HG03139 (cell line): ENCODE data around the gene C2CD2.

Experiments used
- ATAC-seq: cut with Tn5 transposase; IDR thresholded peaks from one replicate; pipeline ENCODE4 v1.9.1; 2021; ENCODE audit not compliant: unreplicated experiment

The C2CD2 gene

GRCh38 chr21:41848958-41849580, 104.7 kb downstream of the C2CD2 start:
- no peak for ATAC-seq

GRCh38 chr21:41848533-41848932, 105.3 kb downstream of the C2CD2 start:
- ATAC-seq: no peak

GRCh38 chr21:41847066-41847804, 106.6 kb downstream of the C2CD2 start:
- ATAC-seq: no peak

GRCh38 chr21:41846536-41846935, 107.3 kb downstream of the C2CD2 start:
- ATAC-seq: no peak

GRCh38 chr21:41846033-41846317, 107.8 kb downstream of the C2CD2 start:
- ATAC-seq: no peak

GRCh38 chr21:41845310-41846032, 108.3 kb downstream of the C2CD2 start:
- ATAC-seq: no peak

GRCh38 chr21:41843584-41843983, 110.2 kb downstream of the C2CD2 start:
- no peak for ATAC-seq

DNA sequence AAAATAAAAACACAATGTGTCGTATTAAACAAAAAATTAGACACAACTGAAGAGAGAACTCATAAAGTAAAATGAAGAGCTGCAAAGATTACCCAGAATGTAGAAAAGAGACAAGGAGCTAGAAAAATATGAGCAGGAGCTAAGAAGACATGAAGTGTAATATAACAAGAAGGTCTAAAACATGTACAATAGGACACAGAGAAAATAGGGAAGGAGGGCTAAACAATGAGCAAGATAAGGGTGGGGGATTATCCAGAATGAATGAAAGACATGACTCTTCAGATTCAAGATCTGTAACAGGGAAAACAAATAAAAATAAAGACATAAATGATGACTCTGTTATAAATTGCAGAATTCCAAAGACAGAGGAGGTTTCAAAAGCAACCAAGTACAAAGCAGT, 112.9 kb downstream of the C2CD2 start:
- no peak for ATAC-seq

GRCh38 chr21:41839387-41840000, 114.3 kb downstream of the C2CD2 start:
- no peak for ATAC-seq

DNA sequence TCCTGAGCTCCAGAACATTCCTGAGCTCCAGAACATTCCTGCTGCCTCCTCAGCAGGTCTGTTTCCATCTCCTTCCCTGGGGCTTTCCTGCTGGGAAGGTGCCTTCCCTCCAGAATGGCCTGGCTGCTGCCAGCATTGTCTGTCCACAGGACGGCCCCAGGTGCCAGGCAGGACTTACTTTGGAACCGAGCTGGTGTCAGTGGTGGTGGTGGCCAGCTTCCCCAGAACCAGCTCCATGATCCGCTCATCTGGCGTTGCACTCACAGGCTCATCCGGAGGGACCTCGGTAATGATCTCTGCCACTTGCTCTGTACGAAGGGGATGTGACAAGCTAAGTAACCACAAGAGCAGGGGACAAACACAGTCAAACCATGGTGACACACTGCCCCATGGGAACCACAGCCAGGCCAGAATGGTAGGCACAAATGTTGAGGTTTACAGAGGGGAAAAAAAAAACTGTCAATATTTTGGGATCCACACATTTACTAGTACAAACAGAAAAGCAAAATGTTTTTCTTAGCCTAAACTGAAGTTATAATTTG, 116.0 kb downstream of the C2CD2 start:
- no peak for ATAC-seq

DNA sequence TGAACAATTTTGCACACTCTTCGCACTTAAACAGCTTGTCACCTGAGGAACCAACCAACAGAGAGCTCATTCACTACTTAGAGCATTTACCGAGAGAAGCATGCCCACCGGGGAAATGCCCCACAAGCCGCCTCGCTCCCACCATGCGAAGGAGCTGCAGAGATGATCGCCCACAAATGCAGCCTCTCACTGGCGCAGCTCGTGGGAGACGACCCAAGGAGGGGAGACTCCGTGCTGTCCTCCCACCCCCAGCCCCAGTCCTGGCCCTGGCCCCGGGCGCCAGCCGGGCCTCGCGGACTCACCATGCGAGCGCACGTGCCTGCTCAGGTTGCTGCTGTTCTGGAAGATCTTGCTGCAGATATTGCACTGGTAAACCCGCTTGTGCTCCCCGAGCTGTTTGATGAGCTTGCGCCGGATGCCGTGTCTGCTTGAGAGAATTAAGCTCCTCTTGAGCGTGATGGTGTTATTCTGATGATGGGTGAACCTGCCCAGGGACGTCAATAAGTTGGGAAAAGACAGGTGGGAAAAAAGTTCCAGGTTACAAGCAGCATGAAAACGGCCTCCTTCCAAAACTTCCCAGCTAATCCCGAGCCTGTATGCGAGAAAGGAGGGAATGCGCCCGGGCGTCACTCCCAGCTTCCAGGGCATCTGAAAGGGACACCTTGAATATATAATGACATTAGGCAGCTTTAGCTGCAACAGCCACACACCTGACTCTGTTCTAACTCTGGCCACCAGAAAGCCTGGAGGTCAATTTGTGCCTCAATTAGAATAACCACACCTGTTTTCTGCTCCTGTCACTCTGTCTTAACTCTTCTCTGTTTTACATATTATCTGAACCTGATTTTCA, 117.4 kb downstream of the C2CD2 start:
- no peak for ATAC-seq

- ATAC-seq: no peak
These were observed 118.1 kb downstream of the C2CD2 start for GRCh38 chr21:41835711-41836154.
